OCI-M2 (cell line): Measurements from ENCODE around the gene RHOF.

ENCODE experiments used
- DNase-seq: peaks from one replicate; lab custom pipeline; 2025; ENCODE audit not compliant: unreplicated experiment; lab: John Stamatoyannopoulos, UW

RHOF gene

DNA sequence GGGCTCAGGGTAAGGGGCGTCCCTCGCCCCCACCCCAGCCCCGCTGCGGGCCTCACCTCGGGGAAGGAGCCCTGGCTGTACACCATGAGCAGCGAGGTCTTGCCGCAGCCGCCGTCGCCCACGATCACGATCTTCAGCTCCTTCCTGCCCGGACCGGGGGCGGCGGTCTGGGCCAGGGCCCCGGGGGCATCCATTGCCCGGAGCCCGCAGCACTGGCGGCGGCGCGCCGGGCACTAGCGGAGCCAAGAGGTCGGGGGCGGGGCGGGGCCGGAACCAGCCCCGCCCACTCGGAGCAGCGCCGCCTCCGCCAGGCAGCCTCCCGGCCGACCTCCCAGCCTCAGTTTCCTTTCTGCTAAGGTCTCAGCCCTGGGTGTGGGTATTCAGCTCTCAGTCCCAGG lies at the start of gene RHOF:
TSS of gene RHOF (minus strand) at position 249 of the 398 bp plus-strand sequence. CDS start at position 194, 55 bp downstream.
- DNase-seq: no peak

GRCh38 chr12:121839993-121840761 lies 46.7 kb upstream of the RHOF start:
- DNase-seq: no peak

- DNase-seq: peak; percentile 91
Observed at GRCh38 chr12:121839106-121839992, 45.9 kb upstream of the RHOF start.

DNA sequence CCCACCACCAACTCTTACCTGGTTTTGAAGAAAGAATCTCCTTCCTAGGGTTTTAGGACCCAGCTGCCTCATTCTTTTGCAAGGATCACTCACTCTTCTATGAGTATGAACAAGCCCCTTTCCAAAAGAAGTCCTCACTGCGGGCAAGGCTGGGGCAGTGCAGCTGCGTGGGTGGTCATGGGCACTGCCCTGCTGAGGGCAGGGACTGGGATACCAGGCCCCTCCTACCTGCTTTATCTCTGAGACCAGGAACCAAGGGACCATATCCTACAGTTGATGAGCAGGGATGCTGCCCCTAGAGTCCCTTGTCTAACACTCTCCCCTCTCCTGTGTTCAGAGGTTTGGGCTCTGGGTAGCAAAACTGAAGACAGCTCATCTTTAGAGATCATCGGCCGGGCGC lies 44.6 kb upstream of the RHOF start:
- no peak for DNase-seq

DNA sequence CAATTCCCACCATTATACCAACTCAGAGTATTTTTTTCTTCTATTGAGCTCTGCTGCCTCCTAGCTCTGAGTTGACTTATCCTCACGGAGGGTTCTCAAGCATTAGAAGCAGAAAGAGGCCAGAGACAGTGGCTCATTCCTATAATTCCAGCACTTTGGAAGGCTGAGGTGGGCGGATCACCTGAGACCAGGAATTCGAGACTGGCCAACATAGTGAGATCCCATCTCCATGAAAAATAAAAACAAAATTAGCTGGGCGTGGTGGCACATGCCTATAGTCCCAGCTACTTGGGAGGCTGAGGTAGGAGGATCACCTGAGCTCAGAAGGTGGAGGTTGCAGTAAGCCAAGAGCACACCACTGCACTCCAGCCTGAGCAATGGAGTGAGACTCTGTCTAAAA lies 44.2 kb upstream of the RHOF start:
- no peak for DNase-seq

GRCh38 chr12:121831571-121832245 lies 38.2 kb upstream of the RHOF start:
- no peak for DNase-seq

- DNase-seq: no peak
Observed at GRCh38 chr12:121830588-121831265, 37.2 kb upstream of the RHOF start.

DNA sequence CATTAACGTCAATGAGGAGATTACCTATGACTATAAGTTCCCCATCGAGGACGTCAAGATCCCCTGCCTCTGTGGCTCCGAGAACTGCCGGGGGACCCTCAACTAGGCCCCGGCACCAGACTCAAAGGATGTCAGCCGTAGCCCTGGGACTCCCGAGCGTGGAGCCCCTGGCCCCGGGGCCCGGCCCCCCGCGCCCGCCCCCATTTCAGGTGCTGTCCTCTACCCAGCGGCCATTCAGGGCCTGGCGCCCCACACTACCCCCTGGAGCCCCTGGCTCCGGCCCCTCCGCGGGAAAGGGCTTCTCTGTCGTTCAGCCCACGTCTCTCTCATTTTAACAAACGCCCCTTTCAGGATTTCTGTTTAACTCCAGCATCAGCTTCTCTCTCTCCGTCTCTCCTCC lies 36.6 kb upstream of the RHOF start:
- no peak for DNase-seq

DNA sequence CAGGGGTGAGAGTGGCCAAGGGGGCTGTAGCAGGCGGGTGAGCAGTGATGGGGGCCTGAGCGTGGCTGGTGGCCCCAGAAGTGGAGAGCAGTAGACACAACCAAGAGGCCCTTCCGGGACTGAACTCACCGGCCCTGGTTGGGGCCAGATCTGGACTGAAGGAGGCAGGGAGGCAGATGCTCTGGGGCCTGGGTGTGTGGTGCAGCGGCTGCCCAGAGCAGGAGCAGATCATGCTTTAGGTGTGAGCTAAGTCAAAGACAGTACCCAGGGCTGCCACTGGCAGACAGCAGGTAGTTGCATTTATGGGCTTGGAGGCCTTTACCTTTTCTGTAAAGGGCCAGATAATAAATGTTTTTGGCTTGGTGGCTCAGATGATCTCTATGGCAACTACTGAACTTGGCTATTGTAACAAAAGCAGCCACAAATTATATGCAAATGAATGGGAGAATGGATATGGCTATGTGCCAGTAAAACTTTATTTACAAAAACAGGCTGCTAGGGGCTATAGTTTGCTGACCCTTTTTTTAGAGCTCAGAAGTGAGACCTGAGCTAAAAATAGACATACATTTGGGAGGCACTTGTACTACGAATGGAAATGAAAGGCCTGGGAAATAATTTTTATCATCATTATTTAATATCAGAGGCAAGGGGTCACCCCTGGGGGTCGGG lies 35.9 kb upstream of the RHOF start:
- no peak for DNase-seq

GRCh38 chr12:121828826-121829225 lies 35.3 kb upstream of the RHOF start:
- no peak for DNase-seq

- no peak for DNase-seq
Observed at GRCh38 chr12:121828306-121828705, 34.8 kb upstream of the RHOF start.

DNA sequence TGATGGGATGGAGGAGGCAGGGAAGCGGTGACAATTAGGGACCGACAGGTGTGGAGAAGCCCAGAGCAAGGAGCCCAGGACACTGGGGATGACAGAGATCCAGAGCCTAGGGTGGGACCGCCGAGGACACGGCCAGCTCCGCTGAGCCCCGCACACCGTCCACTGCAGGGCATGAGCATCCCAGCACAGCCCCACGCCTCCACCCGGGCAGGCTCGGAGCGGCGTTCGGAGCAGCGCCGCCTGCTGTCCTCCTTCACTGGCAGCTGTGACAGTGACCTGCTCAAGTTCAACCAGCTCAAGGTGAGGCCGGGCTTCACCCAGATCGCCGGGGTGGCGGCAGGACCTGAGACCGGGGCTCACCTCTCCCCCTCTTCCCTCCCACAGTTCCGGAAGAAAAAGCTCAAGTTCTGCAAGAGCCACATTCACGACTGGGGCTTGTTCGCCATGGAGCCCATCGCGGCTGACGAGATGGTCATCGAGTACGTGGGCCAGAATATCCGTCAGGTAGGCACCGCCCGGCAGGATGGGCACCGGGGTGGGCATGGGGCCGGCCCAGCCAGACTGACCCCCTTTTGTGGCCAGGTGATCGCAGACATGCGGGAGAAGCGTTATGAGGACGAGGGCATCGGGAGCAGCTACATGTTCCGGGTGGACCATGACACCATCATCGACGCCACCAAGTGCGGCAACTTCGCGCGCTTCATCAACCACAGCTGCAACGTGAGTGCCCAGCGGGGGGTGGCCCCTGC lies 34.0 kb upstream of the RHOF start:
- DNase-seq: no peak

DNA sequence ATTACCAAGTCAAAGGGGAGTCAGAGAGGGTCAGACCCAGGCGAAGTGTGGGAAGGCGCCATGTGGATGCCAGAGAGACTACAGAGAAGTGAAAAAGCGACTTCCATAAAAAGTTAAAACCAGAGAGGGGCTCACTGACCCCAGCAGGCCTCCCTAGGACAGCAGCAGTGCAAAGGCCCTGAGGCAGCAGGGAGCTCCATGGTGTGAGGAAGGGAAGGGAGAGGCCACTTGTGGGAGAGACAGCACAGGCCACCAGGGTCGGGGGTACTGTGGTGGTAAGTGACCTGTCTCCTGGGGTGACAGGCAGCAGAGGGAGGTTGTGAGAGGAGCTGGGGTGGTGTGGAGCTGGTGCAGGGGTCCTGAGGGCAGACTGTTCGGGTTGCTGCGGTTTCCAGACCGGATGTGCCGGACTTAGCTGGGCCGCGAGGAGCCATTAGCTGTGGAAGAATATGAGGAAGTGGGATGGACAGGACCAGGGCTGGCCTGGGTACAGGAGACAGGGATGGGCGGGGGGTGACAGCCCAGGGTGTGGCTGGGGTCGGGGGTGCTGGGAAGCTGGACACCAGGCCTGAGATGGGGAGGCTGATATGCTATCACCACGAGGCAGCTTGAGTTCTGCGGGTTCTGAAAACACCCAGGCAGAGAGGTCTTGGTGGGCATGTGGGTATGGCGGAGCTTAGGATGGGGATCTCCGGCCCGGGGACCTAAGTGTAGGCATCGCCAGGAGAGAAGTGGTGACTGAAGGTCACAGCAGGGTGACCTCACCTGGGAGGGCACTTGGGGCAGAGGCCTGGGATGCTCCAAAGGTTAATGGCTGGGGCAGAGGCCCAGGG lies 33.0 kb upstream of the RHOF start:
- DNase-seq: no peak

DNA sequence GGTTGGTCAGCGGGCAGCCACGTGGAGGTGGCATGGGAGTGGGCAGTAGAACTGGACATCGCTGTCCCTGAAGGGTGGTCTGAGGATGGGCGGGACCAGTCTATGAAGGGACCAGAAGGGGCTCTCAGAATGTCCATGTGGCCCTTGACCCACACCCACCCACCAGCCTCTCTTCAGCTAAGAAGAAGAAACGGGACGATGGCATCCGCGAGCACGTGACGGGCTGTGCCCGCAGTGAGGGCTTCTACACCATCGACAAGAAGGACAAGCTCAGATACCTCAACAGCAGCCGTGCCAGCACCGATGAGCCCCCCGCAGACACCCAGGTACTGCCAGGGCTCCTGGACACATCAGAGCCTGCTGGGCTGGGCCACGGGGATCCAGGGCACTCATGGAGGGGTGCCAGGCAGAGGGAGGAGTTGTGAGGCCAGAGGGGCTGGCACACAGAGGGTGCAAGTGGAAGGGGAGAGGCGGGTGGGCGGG lies 31.6 kb upstream of the RHOF start:
- DNase-seq: no peak

DNA sequence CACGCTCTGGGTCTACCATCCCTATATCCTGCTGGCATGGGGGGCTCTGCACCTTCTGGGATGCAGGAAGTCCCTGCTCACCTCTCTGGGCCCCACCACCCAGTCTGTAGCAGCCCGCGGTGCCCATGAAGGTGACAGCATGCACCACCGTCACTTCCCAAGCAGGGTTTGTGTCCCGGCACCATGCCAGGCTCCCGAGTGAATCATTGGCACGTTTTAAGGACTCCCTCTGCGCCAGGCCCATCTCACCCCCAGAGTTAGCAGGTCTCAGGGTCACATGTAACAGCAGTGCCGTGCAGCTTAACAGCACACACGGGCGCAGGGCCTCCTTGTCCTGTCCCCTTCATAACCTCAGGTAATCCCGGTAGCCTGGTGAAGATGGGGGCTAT lies 30.2 kb upstream of the RHOF start:
- no peak for DNase-seq

GRCh38 chr12:121823101-121823726 lies 29.7 kb upstream of the RHOF start:
- no peak for DNase-seq

- DNase-seq: no peak
Observed at GRCh38 chr12:121822393-121823100, 29.1 kb upstream of the RHOF start.

DNA sequence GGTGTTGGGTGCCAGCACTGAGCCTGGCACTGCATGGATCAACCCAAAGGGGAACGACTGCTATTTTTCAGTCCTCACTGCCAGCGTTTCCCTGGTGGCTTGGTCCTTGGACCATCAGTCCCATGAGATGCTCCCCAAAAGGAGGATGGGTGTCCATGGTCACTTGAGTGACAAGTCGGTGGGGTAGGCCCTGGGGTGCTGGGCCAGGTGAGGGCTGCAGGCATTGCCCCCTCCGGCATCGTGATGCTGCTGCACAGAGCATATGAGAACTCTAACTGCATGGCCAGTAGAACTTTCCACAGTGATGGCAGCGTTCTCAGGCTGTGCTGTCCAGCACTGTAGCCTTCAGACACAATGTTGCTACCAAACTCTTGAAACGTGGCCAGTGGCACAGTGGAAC lies 26.6 kb upstream of the RHOF start:
- DNase-seq: no peak
